IPS-18a (cell line): Measurements from ENCODE around the gene CTSF.
"Not testable (repeated sequence)": the region's sequence is repeated elsewhere in the genome, so short reads cannot be mapped to it uniquely, and the experiment has no call there.

Experiments used
- H3K27ac ChIP-seq: one replicate; pipeline ENCODE4 v1.5.1; 2013; ENCODE audit warnings: low read length
- H3K27me3 ChIP-seq: one replicate; pipeline ENCODE4 v1.6.1; 2013; ENCODE audit warnings: mild to moderate bottlenecking, low read length; ENCODE audit not compliant: control insufficient read depth, insufficient read depth
- H3K36me3 ChIP-seq: one replicate; pipeline ENCODE4 v1.6.1; 2013; ENCODE audit warnings: low read depth, low read length; ENCODE audit not compliant: control insufficient read depth
- H3K4me1 ChIP-seq: one replicate; pipeline ENCODE4 v1.6.1; 2013; ENCODE audit warnings: low read depth, low read length; ENCODE audit not compliant: control insufficient read depth
- H3K4me3 ChIP-seq: one replicate; pipeline ENCODE4 v1.5.1; 2013; ENCODE audit warnings: low read length
- H3K9ac ChIP-seq: one replicate; pipeline ENCODE4 v1.6.1; 2013; ENCODE audit warnings: mild to moderate bottlenecking, low read length, moderate library complexity
- H3K9me3 ChIP-seq: one replicate; pipeline ENCODE4 v1.6.1; 2013; ENCODE audit warnings: low read depth, low read length; ENCODE audit not compliant: control insufficient read depth

CTSF gene

DNA sequence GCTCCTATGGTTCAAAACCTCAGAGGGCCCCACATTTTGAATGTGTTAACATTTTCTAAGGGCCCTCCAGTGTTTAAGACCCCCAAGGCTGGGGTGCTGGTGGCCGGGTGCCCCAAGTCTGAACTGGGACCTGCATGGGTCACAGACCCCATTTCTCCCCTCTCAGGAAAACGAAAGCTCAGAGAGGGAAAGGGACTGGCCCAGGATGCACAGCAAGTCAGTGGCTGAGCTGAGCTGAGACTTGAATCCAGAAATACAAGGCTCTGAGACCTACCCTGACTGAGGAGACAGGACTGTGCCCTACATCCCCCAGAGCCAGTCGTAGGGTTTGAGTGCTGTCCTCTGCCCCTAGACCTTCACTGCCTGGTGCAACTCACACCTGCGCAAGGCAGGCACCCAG, 17.5 kb downstream of the CTSF start:
- Histone ChIP-seq H3K9ac (no peak overlapping the region), H3K27ac (no peak overlapping the region), H3K4me3 (no peak overlapping the region), H3K27me3 (no peaks in the 10 kb centered on the region), H3K9me3 (no peaks in the 10 kb centered on the region), H3K36me3 (peaks cover 17% of the 10 kb centered on the region), H3K4me1 (peaks cover 9% of the 10 kb centered on the region)

DNA sequence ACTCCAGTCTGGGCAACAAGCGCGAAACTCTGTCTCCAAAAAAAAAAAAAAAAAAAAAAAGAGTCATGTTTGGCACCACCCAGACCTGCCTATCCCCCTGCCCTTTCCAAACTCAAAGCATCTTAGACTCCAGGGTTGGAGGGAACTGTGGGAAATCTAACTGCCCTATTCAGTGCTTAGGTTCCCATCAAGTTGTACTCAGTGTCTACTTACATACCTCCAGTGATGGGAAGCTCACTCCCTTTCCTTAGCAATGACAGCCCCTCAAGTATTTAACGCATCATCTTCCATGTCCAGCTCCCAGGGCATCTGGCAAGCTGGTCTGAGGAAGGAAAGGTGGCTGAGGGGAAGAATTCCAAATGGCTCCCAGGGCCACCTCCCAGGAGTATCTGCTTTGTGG, 18.7 kb downstream of the CTSF start:
- H3K27ac ChIP-seq = no peak overlapping the region
- no peaks in the 10 kb centered on the region for H3K27me3 ChIP-seq
- H3K36me3 ChIP-seq = peaks cover 8% of the 10 kb centered on the region
- no peak overlapping the region for H3K9ac ChIP-seq
- H3K9me3 ChIP-seq = no peaks in the 10 kb centered on the region
- H3K4me3 ChIP-seq = no peak overlapping the region
- peaks cover 9% of the 10 kb centered on the region for H3K4me1 ChIP-seq

DNA sequence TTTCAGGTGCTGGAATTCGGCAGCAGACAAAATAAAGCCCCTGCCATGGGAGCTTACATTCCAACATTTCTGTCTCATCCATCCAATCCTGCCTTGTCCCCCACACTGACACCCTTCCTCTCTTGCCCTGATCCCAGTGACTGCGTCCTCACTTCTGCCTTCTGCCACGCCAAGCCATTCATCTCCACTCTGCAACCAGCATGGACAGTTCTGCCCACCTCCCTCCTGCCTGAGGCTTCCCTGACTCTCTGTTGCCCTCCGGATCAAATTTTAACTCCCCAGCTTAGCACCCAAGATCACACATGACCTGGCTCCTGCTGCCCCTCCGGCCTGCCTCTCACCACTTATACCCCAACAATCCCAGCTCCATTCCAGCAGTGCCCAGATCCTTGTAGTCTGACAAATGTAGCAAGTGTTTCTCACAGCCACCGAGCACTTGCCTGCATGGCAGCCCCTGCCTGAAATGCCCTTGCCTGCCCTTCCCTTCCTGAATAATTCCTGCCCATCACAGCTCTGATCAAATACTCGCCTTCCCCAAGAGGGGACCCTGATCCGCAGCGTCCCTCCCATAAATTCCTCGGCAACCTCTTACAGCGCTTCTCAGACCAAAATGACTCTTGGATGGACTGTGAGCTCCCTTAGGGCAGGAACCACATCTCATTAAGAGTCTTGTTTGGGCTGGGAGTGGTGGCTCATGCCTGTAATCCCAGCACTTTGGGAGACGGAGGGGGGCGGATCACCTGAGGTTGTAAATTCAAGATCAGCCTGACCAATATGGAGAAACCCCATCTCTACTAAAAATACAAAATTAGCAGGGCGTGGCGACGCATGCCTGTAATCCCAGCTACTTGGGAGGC, 19.4 kb downstream of the CTSF start:
- H3K9ac ChIP-seq = no peak overlapping the region
- no peak overlapping the region for H3K4me3 ChIP-seq
- H3K9me3 ChIP-seq = no peaks in the 10 kb centered on the region
- peaks cover 11% of the 10 kb centered on the region for H3K4me1 ChIP-seq
- H3K36me3 ChIP-seq = peaks cover 5% of the 10 kb centered on the region
- H3K27me3 ChIP-seq = no peaks in the 10 kb centered on the region
- no peak overlapping the region for H3K27ac ChIP-seq

DNA sequence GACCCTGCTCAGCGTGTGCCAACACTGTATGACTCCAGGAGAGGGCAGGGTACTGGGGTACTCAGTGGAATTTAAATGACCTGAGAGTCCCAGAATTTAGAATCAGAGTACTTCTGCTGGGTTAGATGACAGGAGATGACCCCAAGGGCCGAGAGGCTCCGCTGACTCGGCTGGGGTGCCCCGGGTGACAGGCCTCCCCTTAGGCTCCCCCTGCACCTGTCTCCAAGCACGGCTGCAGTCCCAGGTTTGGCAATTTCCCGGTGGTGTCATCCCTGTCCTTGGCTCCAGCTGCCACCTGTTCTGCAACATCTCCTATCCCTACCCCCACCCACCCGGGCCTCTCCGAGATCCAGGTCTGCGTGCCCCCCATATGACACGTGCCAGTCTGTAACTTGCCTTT, 20.4 kb downstream of the CTSF start:
- Histone ChIP-seq H3K4me3 (peak overlapping the region; percentile 74), H3K9me3 (no peaks in the 10 kb centered on the region), H3K27me3 (no peaks in the 10 kb centered on the region), H3K9ac (no peak overlapping the region), H3K36me3 (peaks cover 5% of the 10 kb centered on the region), H3K4me1 (peaks cover 16% of the 10 kb centered on the region), H3K27ac (no peak overlapping the region)

DNA sequence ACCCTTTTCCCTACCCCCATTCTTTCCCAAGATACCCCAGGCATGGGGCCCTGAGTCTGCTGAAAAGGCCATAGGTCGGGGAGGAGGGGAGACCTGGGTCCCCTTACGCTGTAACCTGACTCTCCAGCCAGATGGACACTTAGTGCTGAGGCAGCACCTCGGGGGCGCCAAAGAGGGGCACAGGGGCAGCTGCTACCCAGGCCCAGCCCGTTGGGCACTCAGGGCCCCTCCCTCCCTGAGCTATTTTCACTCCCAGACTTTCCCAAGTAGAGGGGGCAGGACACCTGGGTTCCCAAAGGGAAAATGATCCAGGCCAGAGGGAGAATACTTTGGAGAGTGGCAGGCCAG, 20.8 kb downstream of the CTSF start:
- Histone ChIP-seq H3K4me3 (peak overlapping the region; percentile 74), H3K36me3 (peaks cover 5% of the 10 kb centered on the region), H3K9ac (no peak overlapping the region), H3K9me3 (no peaks in the 10 kb centered on the region), H3K27ac (no peak overlapping the region), H3K4me1 (peaks cover 17% of the 10 kb centered on the region), H3K27me3 (no peaks in the 10 kb centered on the region)

DNA sequence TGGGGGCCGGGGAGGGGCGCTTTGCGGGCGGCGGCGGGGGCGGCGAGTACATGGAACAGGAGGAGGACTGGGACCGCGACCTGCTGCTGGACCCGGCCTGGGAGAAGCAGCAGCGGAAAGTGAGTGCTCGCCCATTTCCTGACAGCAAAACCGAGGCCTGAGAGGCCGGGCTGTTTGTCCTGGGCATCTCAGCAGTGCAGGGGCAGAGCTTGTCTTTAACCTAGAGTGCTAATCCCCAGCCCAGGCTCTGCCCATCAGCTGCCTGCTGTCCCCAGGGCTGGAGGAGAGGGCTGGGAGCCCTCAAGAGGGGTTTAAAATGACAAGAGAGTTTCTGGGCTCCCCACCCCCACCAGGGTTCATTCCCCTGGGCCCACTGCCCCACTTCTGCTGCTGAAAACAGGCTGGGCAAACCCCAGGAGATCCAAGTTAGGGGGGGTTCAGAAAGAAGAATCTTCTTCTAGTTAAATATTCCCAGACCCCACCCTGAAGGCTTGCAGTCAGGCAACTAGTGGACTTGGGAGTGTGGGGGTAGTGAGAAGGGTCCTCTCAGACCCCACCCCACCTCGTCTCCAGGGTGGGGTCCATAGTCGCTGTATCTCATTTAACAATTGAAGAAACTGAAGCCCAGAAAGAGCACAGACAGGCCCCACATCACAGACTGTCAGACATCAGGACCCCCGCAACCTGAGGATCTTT, 21.3 kb downstream of the CTSF start:
- Histone ChIP-seq H3K4me3 (peak overlapping the region; percentile 74), H3K27ac (no peak overlapping the region), H3K27me3 (no peaks in the 10 kb centered on the region), H3K9me3 (no peaks in the 10 kb centered on the region), H3K36me3 (peaks cover 5% of the 10 kb centered on the region), H3K4me1 (peaks cover 17% of the 10 kb centered on the region), H3K9ac (peak overlapping the region; percentile 51)

DNA sequence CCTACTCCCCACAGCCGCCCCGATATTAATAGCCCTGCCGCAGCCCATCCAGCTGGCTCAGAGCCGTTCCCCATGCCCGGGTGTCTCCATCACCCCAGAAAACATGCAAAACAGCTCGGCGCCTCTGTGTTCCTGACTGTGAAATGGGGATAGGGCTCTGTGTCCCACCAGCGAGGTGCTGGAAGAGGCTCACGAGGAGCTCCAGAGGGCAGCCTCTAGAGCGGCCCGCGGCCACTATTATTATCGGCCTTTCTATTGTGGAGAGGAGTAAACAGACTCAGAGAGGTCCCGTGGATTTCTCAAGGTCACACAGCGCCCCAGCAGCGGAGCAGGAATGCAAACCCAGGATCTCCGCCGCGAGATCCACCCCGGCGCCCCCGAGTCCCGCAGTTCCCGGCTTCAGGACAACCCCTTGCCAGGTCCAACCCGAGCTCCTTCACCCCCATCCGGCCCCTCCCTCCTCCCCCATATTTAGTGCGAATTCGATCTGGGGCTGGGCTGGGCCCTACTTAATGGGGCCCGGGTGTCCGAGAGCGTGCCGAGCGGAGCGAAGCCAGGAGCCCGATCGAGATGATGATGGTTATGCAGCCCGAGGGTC, 21.9 kb downstream of the CTSF start, which contains the start of gene ACTN3:
Gene ACTN3, plus strand, starts transcription at position 536 of the 598 bp plus-strand sequence. Its CDS starts 35 bp downstream, at position 571.
- Histone ChIP-seq H3K27me3 (no peaks in the 10 kb centered on the region), H3K36me3 (peaks cover 3% of the 10 kb centered on the region), H3K4me1 (peaks cover 17% of the 10 kb centered on the region), H3K4me3 (peak within 1 kb of the TSS; percentile 74), H3K9ac (peak within 1 kb of the TSS; percentile 62), H3K27ac (no peak within 1 kb of the TSS), H3K9me3 (no peaks in the 10 kb centered on the region)

DNA sequence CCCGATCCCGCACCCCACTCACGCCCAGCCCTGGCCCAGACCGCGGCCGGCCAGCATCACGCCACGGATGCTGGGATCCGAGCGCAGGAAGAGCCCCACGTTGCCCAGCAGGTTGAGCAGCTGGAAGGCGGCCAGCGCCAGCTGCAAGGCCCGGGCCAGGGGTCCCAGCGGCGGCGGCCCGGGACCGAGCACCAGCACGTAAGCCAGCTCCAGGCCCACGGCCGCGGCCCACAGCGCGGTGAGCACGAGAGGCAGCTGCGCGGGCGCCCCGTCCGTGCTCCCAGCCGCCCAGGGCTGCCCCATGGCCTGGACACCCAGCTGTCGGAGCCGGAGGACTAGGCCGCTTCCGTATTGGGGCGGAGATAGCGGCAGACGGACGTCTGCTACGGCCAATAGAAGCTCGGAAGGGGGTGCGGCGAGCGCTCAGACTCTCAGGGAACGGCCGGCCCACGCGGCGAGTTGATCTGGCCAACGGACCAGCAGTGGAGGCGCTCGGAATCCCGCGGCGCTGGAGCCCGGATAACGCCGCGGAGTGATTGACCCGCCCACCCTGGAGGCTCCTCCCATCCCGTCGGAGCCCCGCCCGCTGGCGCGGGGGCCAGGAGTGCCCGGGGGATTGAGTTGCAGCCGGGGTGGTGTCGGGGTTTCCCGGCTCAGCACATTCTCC, 22.6 kb downstream of the CTSF start, which contains the start of gene ZDHHC24:
Gene ZDHHC24, minus strand, starts transcription at position 348 of the 667 bp plus-strand sequence. Its CDS starts 45 bp downstream, at position 303.
- no peaks in the 10 kb centered on the region for H3K27me3 ChIP-seq
- no peaks in the 10 kb centered on the region for H3K36me3 ChIP-seq
- no peak within 1 kb of the TSS for H3K27ac ChIP-seq
- H3K9me3 ChIP-seq = no peaks in the 10 kb centered on the region
- H3K4me1 ChIP-seq = peaks cover 17% of the 10 kb centered on the region
- H3K4me3 ChIP-seq = peak within 1 kb of the TSS; percentile 74
- peak within 1 kb of the TSS; percentile 62 for H3K9ac ChIP-seq

DNA sequence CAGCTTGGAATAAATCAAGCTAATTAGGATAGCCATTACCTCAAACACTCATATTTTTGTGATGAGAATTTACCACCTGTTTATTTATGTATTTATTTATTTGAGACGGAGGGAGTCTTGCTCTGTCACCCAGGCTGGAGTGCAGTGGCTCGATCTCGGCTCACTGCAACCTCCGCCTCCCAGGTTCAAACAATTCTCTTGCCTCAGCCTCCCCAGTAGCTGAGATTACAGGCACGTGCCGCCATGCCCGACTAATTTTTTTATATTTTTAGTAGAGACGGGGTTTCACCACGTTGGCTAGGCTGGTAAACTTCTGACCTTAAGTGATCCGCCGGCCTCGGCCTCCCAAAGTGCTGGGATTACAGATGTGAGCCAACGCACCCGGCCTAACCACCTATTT, 23.5 kb downstream of the CTSF start:
- not testable (repeated sequence) for H3K27ac ChIP-seq, H3K9ac ChIP-seq, H3K27me3 ChIP-seq, H3K9me3 ChIP-seq, H3K36me3 ChIP-seq
- Histone ChIP-seq H3K4me3 (peak overlapping the region; percentile 74), H3K4me1 (peaks cover 17% of the 10 kb centered on the region)

DNA sequence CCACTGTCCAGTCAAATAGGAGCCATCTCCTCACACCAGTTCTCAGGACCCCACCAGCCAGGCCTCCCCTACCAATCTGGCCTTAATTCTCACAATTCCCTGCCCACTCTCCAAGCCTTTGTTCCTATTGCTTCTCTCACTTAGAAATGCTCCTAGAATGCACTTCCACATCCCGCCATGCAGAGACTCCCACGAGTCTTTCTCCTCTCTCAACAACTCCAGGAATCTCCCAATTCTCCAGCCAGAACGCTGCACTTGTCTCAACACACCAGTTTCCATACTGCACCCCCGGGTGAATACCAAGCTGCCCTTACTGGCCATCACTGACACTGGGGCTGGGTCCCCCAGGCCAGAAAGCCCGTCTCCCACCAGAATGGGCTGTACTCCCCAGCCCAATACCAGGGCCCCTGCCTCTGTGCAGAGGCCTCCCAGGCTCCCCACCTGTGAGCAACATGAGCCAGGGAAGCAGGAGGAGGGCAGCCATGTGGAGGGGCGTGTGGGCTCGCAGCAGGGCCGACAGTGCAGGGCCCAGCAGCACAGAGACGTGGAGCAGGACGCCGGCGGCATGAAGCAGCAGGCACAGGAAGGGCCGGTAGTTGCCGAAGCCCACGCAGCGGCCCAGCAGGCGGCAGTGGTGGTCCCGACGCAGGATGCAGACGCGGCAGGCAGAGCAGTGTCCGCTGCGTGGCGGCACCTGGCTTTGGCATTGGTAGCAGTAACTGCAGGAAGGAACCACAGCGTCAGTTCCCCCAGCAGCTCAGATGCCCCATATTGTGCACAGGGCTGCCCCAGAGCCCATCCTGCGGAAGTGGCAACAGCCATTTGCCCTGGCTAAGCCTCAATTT, 24.9 kb downstream of the CTSF start:
- Histone ChIP-seq H3K4me1 (peaks cover 22% of the 10 kb centered on the region), H3K36me3 (no peaks in the 10 kb centered on the region), H3K27ac (no peak overlapping the region), H3K9ac (no peak overlapping the region), H3K4me3 (no peak overlapping the region), H3K9me3 (no peaks in the 10 kb centered on the region), H3K27me3 (no peaks in the 10 kb centered on the region)
